ENCODE data around the gene SOX6.
"Not testable (repeated sequence)": the region's sequence is repeated elsewhere in the genome, so short reads cannot be mapped to it uniquely, and the experiment has no call there.

Gene SOX6

GRCh38 chr11:16040151-16040550 is 316.2 kb downstream of the SOX6 start:
- Histone ChIP-seq H3K4me3 (ENCODE audit: insufficient read depth, low read depth, low read length) (no peak overlapping the region), H3K4me1 (ENCODE audit: control insufficient read depth, insufficient read depth, low read length) (no peaks in the 10 kb centered on the region), H3K36me3 (ENCODE audit: control insufficient read depth, insufficient read depth, low read length) (no peaks in the 10 kb centered on the region), H3K27ac (ENCODE audit: insufficient read depth, low read depth, low read length, poor library complexity, severe bottlenecking) (no peak overlapping the region), H3K27me3 (ENCODE audit: control insufficient read depth, insufficient read depth, low read length, poor library complexity, severe bottlenecking) (no peaks in the 10 kb centered on the region), H3K9me3 (ENCODE audit: control insufficient read depth, low read length) (no peaks in the 10 kb centered on the region)
- 100% methylated on average over 1 of the region's 1 CpG; no CpG with 5 or more reads in 1 of the 2 experiments for WGBS, 2 experiments

- Histone ChIP-seq H3K27me3 (ENCODE audit: control insufficient read depth, insufficient read depth, low read length, poor library complexity, severe bottlenecking) (no peaks in the 10 kb centered on the region), H3K4me1 (ENCODE audit: control insufficient read depth, insufficient read depth, low read length) (no peaks in the 10 kb centered on the region), H3K27ac (ENCODE audit: insufficient read depth, low read depth, low read length, poor library complexity, severe bottlenecking) (no peak overlapping the region), H3K9me3 (ENCODE audit: control insufficient read depth, low read length) (no peaks in the 10 kb centered on the region), H3K4me3 (ENCODE audit: insufficient read depth, low read depth, low read length) (no peak overlapping the region), H3K36me3 (ENCODE audit: control insufficient read depth, insufficient read depth, low read length) (no peaks in the 10 kb centered on the region)
These were observed 319.2 kb downstream of the SOX6 start for GRCh38 chr11:16037179-16037578.

- WGBS, 2 experiments = 91 to 92% methylated on average over 6 of the region's 6 CpGs
- Histone ChIP-seq H3K9me3 (ENCODE audit: control insufficient read depth, low read length) (no peaks in the 10 kb centered on the region), H3K27ac (ENCODE audit: insufficient read depth, low read depth, low read length, poor library complexity, severe bottlenecking) (no peak overlapping the region), H3K27me3 (ENCODE audit: control insufficient read depth, insufficient read depth, low read length, poor library complexity, severe bottlenecking) (no peaks in the 10 kb centered on the region), H3K36me3 (ENCODE audit: control insufficient read depth, insufficient read depth, low read length) (no peaks in the 10 kb centered on the region), H3K4me1 (ENCODE audit: control insufficient read depth, insufficient read depth, low read length) (no peaks in the 10 kb centered on the region), H3K4me3 (ENCODE audit: insufficient read depth, low read depth, low read length) (no peak overlapping the region)
These were observed 320.1 kb downstream of the SOX6 start for GRCh38 chr11:16036218-16036617.

GRCh38 chr11:16034074-16034473 is 322.3 kb downstream of the SOX6 start:
- Histone ChIP-seq H3K9me3 (ENCODE audit: control insufficient read depth, low read length) (no peaks in the 10 kb centered on the region), H3K36me3 (ENCODE audit: control insufficient read depth, insufficient read depth, low read length) (no peaks in the 10 kb centered on the region), H3K27ac (ENCODE audit: insufficient read depth, low read depth, low read length, poor library complexity, severe bottlenecking) (no peak overlapping the region), H3K27me3 (ENCODE audit: control insufficient read depth, insufficient read depth, low read length, poor library complexity, severe bottlenecking) (no peaks in the 10 kb centered on the region), H3K4me3 (ENCODE audit: insufficient read depth, low read depth, low read length) (no peak overlapping the region), H3K4me1 (ENCODE audit: control insufficient read depth, insufficient read depth, low read length) (no peaks in the 10 kb centered on the region)
- WGBS, 2 experiments = 100% methylated on average over 1 of the region's 1 CpG

GRCh38 chr11:16032974-16033373 is 323.4 kb downstream of the SOX6 start:
- no peaks in the 10 kb centered on the region for H3K27me3 ChIP-seq (ENCODE audit: control insufficient read depth, insufficient read depth, low read length, poor library complexity, severe bottlenecking)
- H3K36me3 ChIP-seq (ENCODE audit: control insufficient read depth, insufficient read depth, low read length) = no peaks in the 10 kb centered on the region
- H3K27ac ChIP-seq (ENCODE audit: insufficient read depth, low read depth, low read length, poor library complexity, severe bottlenecking) = no peak overlapping the region
- H3K9me3 ChIP-seq (ENCODE audit: control insufficient read depth, low read length) = no peaks in the 10 kb centered on the region
- 94 to 97% methylated on average over 3 of the region's 3 CpGs for WGBS, 2 experiments
- no peak overlapping the region for H3K4me3 ChIP-seq (ENCODE audit: insufficient read depth, low read depth, low read length)
- no peaks in the 10 kb centered on the region for H3K4me1 ChIP-seq (ENCODE audit: control insufficient read depth, insufficient read depth, low read length)

- Histone ChIP-seq H3K27ac (ENCODE audit: insufficient read depth, low read depth, low read length, poor library complexity, severe bottlenecking) (no peak overlapping the region), H3K36me3 (ENCODE audit: control insufficient read depth, insufficient read depth, low read length) (no peaks in the 10 kb centered on the region), H3K27me3 (ENCODE audit: control insufficient read depth, insufficient read depth, low read length, poor library complexity, severe bottlenecking) (no peaks in the 10 kb centered on the region), H3K9me3 (ENCODE audit: control insufficient read depth, low read length) (no peaks in the 10 kb centered on the region), H3K4me1 (ENCODE audit: control insufficient read depth, insufficient read depth, low read length) (peaks cover 3% of the 10 kb centered on the region), H3K4me3 (ENCODE audit: insufficient read depth, low read depth, low read length) (no peak overlapping the region)
- 94 to 96% methylated on average over 1 of the region's 1 CpG for WGBS, 2 experiments
These were observed 325.1 kb downstream of the SOX6 start for GRCh38 chr11:16031210-16031609.

- Histone ChIP-seq H3K4me3 (ENCODE audit: insufficient read depth, low read depth, low read length) (no peak overlapping the region), H3K36me3 (ENCODE audit: control insufficient read depth, insufficient read depth, low read length) (no peaks in the 10 kb centered on the region), H3K9me3 (ENCODE audit: control insufficient read depth, low read length) (no peaks in the 10 kb centered on the region), H3K27me3 (ENCODE audit: control insufficient read depth, insufficient read depth, low read length, poor library complexity, severe bottlenecking) (no peaks in the 10 kb centered on the region), H3K4me1 (ENCODE audit: control insufficient read depth, insufficient read depth, low read length) (peaks cover 5% of the 10 kb centered on the region), H3K27ac (ENCODE audit: insufficient read depth, low read depth, low read length, poor library complexity, severe bottlenecking) (no peak overlapping the region)
- WGBS, 2 experiments = 75 to 81% methylated on average over 1 of the region's 1 CpG
These were observed 325.7 kb downstream of the SOX6 start for GRCh38 chr11:16030664-16031063.

- not testable (repeated sequence) for H3K27me3 ChIP-seq (ENCODE audit: control insufficient read depth, insufficient read depth, low read length, poor library complexity, severe bottlenecking); H3K9me3 ChIP-seq (ENCODE audit: control insufficient read depth, low read length); H3K4me3 ChIP-seq (ENCODE audit: insufficient read depth, low read depth, low read length); H3K36me3 ChIP-seq (ENCODE audit: control insufficient read depth, insufficient read depth, low read length); H3K27ac ChIP-seq (ENCODE audit: insufficient read depth, low read depth, low read length, poor library complexity, severe bottlenecking); H3K4me1 ChIP-seq (ENCODE audit: control insufficient read depth, insufficient read depth, low read length)
- WGBS, 2 experiments = 82 to 92% methylated on average over 10 of the region's 10 CpGs
These were observed 327.2 kb downstream of the SOX6 start for GRCh38 chr11:16029151-16029550.

GRCh38 chr11:16028419-16028818 is 327.9 kb downstream of the SOX6 start:
- no peaks in the 10 kb centered on the region for H3K27me3 ChIP-seq (ENCODE audit: control insufficient read depth, insufficient read depth, low read length, poor library complexity, severe bottlenecking)
- H3K9me3 ChIP-seq (ENCODE audit: control insufficient read depth, low read length) = no peaks in the 10 kb centered on the region
- H3K4me3 ChIP-seq (ENCODE audit: insufficient read depth, low read depth, low read length) = no peak overlapping the region
- peaks cover 5% of the 10 kb centered on the region for H3K4me1 ChIP-seq (ENCODE audit: control insufficient read depth, insufficient read depth, low read length)
- H3K36me3 ChIP-seq (ENCODE audit: control insufficient read depth, insufficient read depth, low read length) = no peaks in the 10 kb centered on the region
- WGBS, 2 experiments = 89 to 93% methylated on average over 4 to 6 of the region's 6 CpGs
- H3K27ac ChIP-seq (ENCODE audit: insufficient read depth, low read depth, low read length, poor library complexity, severe bottlenecking) = no peak overlapping the region

- Histone ChIP-seq H3K36me3 (ENCODE audit: control insufficient read depth, insufficient read depth, low read length) (no peaks in the 10 kb centered on the region), H3K27ac (ENCODE audit: insufficient read depth, low read depth, low read length, poor library complexity, severe bottlenecking) (no peak overlapping the region), H3K27me3 (ENCODE audit: control insufficient read depth, insufficient read depth, low read length, poor library complexity, severe bottlenecking) (no peaks in the 10 kb centered on the region), H3K9me3 (ENCODE audit: control insufficient read depth, low read length) (no peaks in the 10 kb centered on the region), H3K4me1 (ENCODE audit: control insufficient read depth, insufficient read depth, low read length) (peaks cover 5% of the 10 kb centered on the region), H3K4me3 (ENCODE audit: insufficient read depth, low read depth, low read length) (no peak overlapping the region)
- 90 to 94% methylated on average over 6 of the region's 6 CpGs for WGBS, 2 experiments
These were observed 328.7 kb downstream of the SOX6 start for GRCh38 chr11:16027621-16028020.

GRCh38 chr11:16026849-16027248 is 329.5 kb downstream of the SOX6 start:
- WGBS, 2 experiments = 83 to 100% methylated on average over 1 of the region's 2 CpGs
- Histone ChIP-seq H3K27ac (ENCODE audit: insufficient read depth, low read depth, low read length, poor library complexity, severe bottlenecking) (no peak overlapping the region), H3K4me3 (ENCODE audit: insufficient read depth, low read depth, low read length) (no peak overlapping the region), H3K36me3 (ENCODE audit: control insufficient read depth, insufficient read depth, low read length) (no peaks in the 10 kb centered on the region), H3K27me3 (ENCODE audit: control insufficient read depth, insufficient read depth, low read length, poor library complexity, severe bottlenecking) (no peaks in the 10 kb centered on the region), H3K9me3 (ENCODE audit: control insufficient read depth, low read length) (no peaks in the 10 kb centered on the region), H3K4me1 (ENCODE audit: control insufficient read depth, insufficient read depth, low read length) (peaks cover 5% of the 10 kb centered on the region)

Measured in ectodermal cell (in vitro differentiated cells).